Left ventricle myocardium inferior (tissue), 1 donor: ENCODE data around the gene STEAP2. TPM values are rescaled to one million over a fixed set of nuclear protein-coding genes. Genes with fewer than 3 reads are reported as not detected.

Experiments
- DNase-seq: peaks from one replicate; pipeline ENCODE4 v3.0.0-alpha.2; 2020
- H3K27ac ChIP-seq: fragments of 200-600 bp; replicated peaks from 2 replicates; pipeline ENCODE4 v1.8.0; 2021
- H3K27me3 ChIP-seq: fragments of 200-600 bp; 2 replicates; pipeline ENCODE4 v1.8.0; 2021; ENCODE audit warnings: low read depth
- H3K36me3 ChIP-seq: fragments of 200-600 bp; 2 replicates; pipeline ENCODE4 v1.8.0; 2021
- H3K4me1 ChIP-seq: fragments of 200-600 bp; 2 replicates; pipeline ENCODE4 v1.8.0; 2021
- H3K4me3 ChIP-seq: fragments of 200-600 bp; 2 replicates; pipeline ENCODE4 v1.8.0; 2021; ENCODE audit warnings: mild to moderate bottlenecking, moderate library complexity
- H3K9me3 ChIP-seq: fragments of 200-600 bp; replicated peaks from 2 replicates; pipeline ENCODE4 v1.8.0; 2021
- CTCF ChIP-seq: fragments of 200-600 bp; IDR thresholded peaks from 2 replicates; pipeline ENCODE4 v1.8.0; 2021; ENCODE audit warnings: antibody characterized with exemption, mild to moderate bottlenecking, borderline replicate concordance
- intact Hi-C: fragments of 100-400 bp; cut with micrococcal nuclease; formaldehyde crosslinking; loops from one replicate; pipeline ENCODE4 v1.11.0; 2022
- total RNA-seq: library from RNA; stranded (reverse); fragmentation: NEBNext Ultra II Directional; extraction: Animal tissue kit (Norgen Biotek cat#: 25700); gene quantifications from one replicate; pipeline ENCODE4 v1.2.1, GENCODE V29; 2021
- donor health status: DM: no; HTN: yes; CAD: no; lungs with severe emphysema.

The STEAP2 gene
- total RNA-seq, 1 donor from 2014 or later: 6.1 TPM

- no peak overlapping the region for H3K27ac ChIP-seq
- H3K9me3 ChIP-seq: no peaks in the 10 kb centered on the region
- no peak for TF ChIP-seq CTCF
- H3K36me3 ChIP-seq: no peaks in the 10 kb centered on the region
- intact Hi-C loops: no loop called here
- no peaks in the 10 kb centered on the region for H3K4me1 ChIP-seq
- no peak overlapping the region for H3K4me3 ChIP-seq
- no peaks in the 10 kb centered on the region for H3K27me3 ChIP-seq
- no peak for DNase-seq
Measured at GRCh38 chr7:90176195-90176594, 35.3 kb upstream of the STEAP2 start.

- Histone ChIP-seq H3K36me3 (no peaks in the 10 kb centered on the region), H3K4me1 (no peaks in the 10 kb centered on the region), H3K4me3 (no peak overlapping the region), H3K9me3 (no peaks in the 10 kb centered on the region), H3K27ac (no peak overlapping the region), H3K27me3 (no peaks in the 10 kb centered on the region)
- DNase-seq: no peak
- intact Hi-C loops: no loop called here
- TF ChIP-seq CTCF: no peak
Measured at GRCh38 chr7:90178166-90178565, 33.4 kb upstream of the STEAP2 start.

GRCh38 chr7:90178679-90179278, 32.8 kb upstream of the STEAP2 start:
- no peaks in the 10 kb centered on the region for H3K27me3 ChIP-seq
- DNase-seq: no peak
- intact Hi-C loops: no loop called here

GRCh38 chr7:90180011-90180585, 31.4 kb upstream of the STEAP2 start:
- no peaks in the 10 kb centered on the region for H3K27me3 ChIP-seq
- H3K36me3 ChIP-seq: no peaks in the 10 kb centered on the region
- no peak for TF ChIP-seq CTCF
- no peaks in the 10 kb centered on the region for H3K4me1 ChIP-seq
- DNase-seq: no peak
- H3K4me3 ChIP-seq: no peak overlapping the region
- intact Hi-C loops: no loop called here
- no peak overlapping the region for H3K27ac ChIP-seq
- no peaks in the 10 kb centered on the region for H3K9me3 ChIP-seq

More at GRCh38 chr7:90178679-90179278, 32.8 kb upstream of the STEAP2 start:
- H3K36me3 ChIP-seq: no peaks in the 10 kb centered on the region
- no peak overlapping the region for H3K4me3 ChIP-seq
- H3K4me1 ChIP-seq: no peaks in the 10 kb centered on the region
- H3K27ac ChIP-seq: no peak overlapping the region
- no peak for TF ChIP-seq CTCF
- H3K9me3 ChIP-seq: no peaks in the 10 kb centered on the region

GRCh38 chr7:90180649-90181048, 30.9 kb upstream of the STEAP2 start:
- intact Hi-C loops: no loop called here
- Histone ChIP-seq H3K4me1 (no peaks in the 10 kb centered on the region), H3K27me3 (no peaks in the 10 kb centered on the region), H3K4me3 (no peak overlapping the region), H3K9me3 (no peaks in the 10 kb centered on the region), H3K27ac (no peak overlapping the region), H3K36me3 (no peaks in the 10 kb centered on the region)
- TF ChIP-seq CTCF: no peak
- no peak for DNase-seq
